Activated CD8-positive, alpha-beta memory T cell treated with anti-CD3 and anti-CD28 coated beads for 24 hours (primary cell): ENCODE results near the gene MRPL37.
"Not testable (repeated sequence)": the region's sequence is repeated elsewhere in the genome, so short reads cannot be mapped to it uniquely, and the experiment has no call there.

ENCODE experiments used
- DNase-seq: peaks from one replicate; pipeline ENCODE4 v3.0.0-alpha.2; 2020

The MRPL37 gene

DNA sequence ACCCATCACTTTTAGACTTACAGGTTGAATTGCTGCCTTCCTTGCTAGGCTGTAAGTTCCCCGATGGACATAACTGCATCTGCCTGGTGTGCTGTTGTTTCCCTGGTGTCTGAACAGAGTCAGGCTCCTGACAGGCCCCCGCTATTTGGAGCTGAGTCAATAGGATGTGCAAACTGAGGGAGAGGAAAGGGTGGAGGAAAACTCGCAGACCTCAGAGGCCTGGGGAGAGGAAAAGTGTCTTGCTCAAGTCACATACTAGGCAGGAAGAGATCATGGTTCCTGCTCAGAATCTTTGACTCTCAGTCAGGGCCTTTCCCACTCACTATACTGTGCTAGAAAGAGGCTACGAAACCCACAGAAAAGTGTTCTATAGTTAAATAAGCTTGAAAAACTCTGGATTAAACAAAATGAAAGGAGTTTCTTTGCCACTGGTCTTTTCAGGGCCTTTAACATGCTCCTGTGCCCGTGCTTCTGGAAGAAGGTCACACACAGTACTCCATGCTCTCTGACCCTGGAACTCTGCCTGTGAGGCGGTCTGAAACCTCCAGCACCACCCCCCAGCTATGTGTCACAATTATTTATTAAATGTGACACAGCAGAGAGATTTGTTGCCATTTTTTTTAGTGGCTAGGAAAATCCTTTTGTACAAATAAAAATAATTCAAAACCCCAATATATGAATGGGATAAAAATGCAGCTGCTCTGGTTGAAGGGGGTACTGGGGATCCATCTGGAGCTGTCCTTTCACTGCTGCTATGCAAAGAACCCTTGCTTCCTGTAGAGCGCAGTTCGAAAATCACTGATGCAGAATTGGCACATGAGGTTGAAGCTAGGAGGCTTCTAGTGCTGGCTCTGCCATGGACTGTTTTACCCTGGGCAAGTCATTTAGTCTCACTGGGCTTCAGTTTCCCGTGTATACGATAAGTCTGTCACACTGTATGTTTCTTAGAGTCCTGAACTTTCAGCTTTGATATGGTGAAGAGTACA, 27.1 kb upstream of the MRPL37 start:
- DNase-seq, result no peak

DNA sequence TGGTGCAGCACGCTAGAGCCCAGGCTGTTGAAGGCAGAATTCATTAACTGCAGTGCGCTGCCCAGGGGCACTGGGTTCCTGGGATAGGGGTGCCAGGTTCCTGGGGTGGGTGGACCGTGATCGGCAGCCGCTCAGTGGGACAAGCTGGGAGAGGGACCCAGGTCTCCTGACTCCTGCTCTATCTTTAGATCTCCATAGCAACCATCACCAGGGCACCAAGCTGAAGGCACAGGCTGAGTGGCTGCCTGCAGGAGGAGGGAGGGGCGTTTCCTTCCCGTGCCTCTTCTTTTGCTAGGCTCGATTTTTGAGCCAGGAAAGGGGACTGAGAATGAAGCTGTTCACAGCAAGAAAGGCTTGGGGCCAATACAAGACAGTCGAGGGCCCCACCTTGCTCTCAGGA, 26.3 kb upstream of the MRPL37 start:
- DNase-seq, result no peak

DNA sequence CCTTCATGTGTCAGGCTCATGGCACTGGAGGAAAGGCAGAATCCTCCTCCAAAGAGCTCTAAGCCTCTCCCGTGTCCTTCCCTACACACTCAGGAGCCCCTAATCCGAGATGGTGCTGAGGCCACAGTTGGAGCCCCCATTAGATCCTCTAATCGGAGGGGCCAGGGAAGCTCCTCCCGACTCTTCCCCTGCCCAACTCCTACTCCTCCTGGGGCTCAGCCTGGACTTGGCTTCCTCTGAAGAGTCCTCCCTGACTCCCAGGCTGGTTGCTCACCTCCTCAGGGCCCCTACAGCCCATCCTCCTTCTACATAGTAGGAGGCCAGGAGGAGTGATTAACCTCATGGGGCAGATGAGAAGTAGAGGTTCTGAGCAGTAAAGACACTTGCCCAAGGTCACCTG, 25.9 kb upstream of the MRPL37 start:
- DNase-seq, result no peak

DNA sequence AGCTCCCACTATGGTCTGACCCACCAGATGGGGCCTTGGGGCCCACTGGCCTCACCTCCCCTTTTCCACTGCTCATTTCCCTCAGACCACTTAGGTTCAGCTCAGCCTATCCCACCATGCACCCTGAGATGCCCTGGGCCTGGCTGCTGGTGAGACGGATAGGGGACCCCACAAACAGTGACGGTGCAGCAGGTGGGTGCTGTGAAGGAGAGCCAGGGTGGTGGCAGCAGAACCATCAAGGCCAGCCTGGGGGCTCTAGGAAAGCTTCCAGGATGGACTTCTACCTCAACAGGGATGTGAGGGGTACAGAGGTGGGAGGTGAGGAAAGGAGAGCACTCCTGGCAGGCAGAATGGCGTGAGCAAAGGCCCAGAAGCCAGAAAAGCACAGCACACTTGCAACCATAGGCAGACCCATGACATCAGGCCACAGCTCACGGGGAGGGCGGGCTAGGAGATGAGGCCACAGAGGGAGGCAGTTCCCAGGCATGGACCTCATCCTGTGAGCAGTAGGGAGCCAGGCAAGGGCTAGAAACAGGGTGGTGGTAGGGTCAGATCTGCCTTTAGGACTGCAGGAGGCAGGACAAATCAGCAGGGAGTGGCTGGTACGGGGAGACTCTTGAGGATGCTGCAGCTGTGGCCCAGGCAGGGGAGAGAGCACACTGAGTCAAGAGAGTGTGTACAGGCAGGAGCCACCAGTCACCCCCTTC, 23.2 kb upstream of the MRPL37 start:
- no peak for DNase-seq

DNA sequence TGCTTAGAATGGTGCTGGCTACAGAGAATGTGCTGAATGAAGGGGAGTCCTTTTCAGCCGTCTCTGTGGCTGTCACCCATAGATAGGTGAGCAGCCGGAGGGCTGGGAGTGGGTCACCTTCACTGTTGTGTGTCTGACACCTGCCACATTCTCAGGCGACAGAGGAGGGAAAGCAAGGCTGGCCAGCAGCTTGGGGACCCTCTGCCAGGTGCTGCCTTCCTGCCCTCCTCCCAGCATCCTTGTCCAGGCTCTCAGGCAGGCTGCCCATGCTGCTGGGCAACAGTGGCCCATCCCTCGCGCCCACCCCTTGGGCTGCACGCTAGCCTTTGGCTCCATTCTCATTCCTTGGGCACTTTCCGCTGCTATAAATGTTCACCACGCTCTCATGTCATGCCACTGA, 22.2 kb upstream of the MRPL37 start:
- DNase-seq, result no peak

DNA sequence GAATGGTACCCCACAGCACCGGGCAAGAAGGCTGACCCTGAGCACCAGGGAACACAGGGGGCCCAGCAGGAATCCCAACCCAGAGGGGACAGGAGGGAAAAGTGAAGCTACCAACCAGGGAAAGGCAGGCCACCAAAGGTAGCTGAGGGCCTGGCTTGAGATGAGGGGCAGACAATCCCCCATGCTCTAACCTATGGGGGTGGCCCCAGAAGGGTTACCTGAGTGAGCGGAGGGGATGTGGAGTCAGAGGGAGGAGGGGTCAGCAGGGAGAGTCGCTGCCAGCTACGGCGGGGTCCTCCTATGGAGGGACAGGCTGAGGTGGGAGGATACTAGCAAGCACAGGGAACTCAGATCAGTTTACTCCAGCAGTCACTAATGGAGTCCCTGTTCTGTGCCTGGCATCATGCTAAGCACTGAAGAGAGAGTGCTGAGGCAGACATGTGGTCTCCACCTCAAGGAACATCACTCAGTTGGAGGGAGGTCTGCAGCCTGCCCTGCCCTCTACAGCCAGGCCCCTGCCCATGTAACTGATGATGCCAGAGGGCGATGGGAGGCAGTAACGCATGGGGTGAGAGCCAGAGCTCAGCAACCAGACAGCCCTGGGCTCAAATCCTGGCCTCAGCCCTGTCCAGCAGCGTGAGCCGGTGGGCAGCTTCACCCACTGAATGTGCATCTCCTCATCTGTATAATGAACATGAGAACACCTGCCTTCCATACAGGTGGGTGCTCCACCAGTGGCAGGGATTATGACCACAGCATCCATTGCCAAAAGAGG, 21.5 kb upstream of the MRPL37 start:
- no peak for DNase-seq

DNA sequence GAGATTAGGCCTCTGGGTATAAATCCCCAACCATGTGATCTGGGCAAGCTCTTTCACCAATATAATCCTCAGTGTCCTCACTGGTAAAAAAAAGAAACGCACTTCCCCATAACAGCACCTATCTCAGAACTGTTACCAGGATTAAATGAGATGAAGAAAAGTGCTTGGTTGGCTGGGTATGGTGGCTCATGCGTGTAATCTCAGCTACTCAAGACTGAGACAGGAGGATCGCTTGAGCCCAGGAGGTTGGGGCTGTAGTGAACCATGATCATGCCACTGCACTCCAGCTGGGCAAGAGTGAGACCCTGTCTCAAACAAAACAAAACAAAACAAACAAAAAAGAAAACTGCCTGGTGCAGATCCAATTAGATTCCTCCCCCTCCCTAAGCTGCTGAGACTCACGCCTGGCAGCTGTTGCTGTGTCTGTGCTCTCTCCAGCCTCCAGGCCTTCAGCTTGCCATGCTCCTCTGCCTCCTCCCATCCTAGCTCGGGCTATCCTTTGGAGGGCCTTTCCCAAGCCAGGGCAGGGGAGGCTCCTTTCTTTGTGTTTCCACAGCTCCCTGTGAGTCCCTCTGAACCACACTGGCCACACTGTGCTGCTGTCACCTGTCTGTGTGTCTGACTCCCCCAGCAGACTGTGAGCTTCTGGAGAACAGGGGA, 19.1 kb upstream of the MRPL37 start:
- no peak for DNase-seq

DNA sequence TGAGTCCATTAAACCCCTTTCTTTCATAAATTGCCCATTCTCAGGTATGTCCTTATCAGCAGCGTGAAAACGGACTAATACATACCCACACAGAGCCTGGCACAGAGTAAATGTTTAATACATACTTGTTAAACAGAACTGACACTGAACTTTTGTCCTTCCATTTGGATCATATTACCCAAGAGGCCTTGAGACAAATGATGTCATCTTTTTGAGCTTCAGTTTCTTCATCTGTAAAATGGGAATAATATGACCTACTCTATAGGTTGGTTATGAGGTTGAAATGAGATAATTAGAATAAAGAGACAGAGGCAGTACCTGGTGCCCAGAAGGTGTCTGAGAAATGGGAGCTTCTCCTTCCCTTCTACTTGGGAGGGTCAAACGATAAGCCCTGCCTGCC, 13.9 kb upstream of the MRPL37 start:
- no peak for DNase-seq

DNA sequence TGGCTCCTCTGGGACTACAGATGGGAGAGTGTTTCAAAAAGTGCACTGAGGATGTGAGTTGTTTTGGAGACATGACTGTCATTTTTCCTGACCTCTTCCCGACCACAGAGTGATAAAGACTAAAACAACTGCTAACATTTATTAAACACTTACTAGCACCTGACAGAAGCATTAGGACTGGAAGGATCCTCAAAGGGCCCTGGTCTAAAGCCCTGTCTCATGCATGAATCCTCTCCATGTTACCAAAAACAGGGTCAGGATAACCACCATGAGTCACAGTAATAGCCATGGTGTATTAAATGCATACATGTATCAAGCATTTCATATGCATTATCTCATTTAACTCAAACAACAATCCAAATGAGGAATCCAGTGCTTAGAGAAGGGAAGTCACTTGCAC, 11.7 kb upstream of the MRPL37 start:
- no peak for DNase-seq

DNA sequence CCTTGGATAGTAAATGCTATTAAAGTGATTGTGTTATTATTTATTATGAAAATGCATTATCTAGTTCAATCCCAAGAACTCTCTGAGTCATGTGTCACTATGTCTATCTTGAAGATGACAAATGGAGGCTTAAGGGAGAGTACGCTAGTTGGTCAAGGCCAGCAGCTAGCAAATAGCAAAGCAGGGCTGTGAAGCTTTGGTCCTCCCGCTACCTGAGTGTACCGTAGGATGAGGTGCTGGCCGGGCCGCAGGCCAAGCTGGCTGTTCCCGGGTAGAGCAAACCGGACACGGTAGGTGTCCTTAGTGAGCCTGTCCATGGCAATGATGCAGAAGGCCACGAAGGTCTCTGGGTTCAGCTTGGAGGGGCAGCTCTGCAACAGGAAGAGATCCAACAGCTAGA, 9.4 kb upstream of the MRPL37 start:
- no peak for DNase-seq

DNA sequence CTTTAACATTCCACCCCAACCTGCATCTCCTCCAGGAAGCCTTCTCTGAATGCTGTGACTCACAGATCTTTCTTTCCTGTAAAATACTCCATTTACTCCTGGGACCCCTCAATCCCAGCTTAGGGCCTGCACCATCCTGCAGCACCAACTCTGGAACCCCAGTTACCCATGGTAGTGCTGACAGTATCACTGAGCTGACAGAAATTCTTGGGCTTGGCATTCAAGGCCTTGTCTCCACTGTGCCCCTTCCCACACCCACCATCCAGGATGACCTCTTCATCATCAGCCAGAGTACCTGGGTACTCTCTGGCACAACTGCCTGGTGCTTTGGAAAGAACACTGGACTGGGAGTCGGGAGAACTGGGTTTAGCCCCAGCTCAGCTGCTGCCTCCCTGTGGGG, 8.4 kb upstream of the MRPL37 start:
- no peak for DNase-seq

DNA sequence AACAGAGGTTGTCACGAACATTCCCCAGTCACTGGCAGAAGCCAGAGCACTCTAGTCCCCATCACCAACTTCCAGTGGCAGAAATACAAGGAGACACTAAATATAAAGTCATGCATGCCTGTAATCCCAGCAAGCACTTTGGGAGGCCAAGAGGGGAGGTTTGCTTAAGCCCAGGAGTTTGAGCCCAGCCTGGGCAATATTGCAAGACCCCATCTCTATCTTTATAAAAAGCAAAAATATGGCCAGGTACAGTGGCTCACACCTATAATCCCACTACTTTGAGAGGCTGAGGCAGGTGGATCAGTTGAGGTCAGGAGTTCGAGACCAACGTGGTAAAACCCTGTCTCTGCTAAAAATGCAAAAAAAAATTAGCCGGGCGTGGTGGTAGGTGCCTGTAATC, 6.5 kb upstream of the MRPL37 start:
- DNase-seq, result no peak

DNA sequence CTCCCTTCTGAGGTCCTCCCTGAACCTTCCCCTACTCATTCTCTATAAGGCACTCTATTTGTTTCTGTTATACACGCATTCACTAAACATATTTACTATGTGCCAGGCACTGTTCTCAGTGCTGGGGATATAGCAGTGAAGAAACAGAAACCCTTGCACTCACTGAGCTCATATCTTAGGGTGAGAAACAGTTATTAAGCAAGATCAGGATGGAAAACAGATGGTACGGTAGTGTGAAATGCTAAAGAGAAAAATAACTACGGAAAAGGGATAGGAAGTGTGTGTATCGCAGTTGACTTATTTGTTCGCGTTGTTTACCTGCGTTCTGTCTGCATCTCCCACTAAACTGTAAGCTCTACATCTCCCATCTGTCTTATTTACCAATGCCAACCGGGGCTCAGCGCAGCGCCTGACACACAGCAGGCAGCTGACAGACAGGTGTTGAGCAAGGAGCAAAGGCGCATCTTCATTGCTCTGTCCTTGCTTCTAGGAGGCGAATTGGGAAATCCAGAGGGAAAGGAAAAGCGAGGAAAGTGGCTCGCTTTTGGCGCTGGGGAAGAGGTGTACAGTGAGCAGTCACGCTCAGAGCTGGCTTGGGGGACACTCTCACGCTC, 709 bp upstream of the MRPL37 start:
- DNase-seq, result no peak

DNA sequence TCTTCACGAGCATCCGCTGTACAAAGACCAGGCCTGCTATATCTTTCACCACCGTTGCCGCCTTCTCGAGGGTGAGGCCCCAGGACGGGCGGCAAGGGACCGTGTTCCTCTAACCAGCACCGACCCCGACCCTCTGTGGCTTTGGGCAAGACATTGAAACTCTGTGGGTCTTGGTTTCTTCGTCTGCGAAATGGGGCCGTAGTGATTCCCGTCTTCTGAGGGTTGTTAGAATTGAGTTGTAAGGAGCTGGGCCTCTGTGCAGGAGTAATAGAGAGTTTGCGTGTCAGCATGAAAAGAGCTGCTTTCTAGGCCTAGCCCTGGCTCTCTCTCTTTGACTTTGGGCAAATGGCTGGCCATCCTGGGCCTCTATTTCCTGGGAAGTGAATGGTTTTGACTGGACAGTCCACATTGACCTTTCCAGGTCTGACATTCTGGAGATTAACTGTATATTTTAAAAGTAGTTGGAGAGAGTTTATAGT, 591 bp downstream of the MRPL37 start:
- DNase-seq, result no peak

DNA sequence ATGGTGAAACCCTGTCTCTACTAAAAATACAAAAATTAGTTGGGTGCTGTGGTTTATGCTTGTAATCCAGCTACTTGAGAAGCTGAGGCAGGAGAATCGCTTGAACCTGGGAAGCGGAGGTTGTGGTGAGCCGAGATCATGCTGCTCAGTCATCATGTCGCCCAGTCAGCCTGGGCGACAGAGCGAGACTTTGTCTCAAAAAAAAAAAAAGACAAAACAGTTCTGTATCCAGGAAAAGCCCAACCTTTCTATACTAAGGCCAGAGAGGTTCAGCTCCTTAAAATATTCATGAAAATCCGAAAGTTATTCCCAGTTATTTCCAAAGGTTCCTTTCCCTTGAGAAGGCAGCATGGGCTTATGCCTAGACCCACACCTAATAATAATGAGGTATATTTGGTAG, 4.2 kb downstream of the MRPL37 start:
- no peak for DNase-seq

DNA sequence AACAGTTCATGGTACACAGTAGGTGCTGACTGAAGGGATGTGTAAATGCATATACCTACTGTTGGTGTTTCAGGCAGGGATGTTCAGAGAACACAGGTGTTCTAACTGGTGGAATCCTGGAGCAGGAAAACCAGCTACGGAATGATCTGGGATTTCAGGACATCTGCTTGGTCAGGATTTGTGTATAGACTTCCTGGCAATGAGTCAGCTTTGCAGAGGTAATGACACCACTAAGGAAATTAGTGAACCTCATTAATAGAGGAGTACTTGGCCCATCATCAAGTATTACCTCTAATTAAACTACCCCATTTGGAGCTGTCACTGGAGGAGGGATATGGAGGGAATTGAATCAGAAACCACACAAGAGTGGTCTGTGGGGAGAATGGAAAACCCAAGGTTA, 7.3 kb downstream of the MRPL37 start:
- no peak for DNase-seq

DNA sequence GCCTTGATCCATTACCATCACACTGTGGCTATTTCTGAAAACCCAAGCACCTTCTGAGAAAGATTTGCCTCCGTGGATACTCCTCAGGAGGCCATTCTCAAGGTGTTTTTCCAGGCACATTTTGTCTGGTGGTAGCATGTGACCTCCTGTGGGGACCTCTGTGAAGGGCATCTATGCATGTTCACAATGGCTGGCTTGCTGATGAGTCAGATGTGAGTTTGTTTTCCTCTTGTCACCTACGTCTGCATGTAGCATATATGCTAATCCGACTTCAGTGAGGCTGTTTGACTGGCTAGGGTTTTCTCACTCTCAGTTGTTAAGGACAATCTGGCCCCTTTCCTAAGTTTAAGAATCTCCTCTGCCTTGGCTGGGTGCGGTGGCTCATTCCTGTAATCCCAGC, 7.9 kb downstream of the MRPL37 start:
- DNase-seq, result not testable (repeated sequence)

DNA sequence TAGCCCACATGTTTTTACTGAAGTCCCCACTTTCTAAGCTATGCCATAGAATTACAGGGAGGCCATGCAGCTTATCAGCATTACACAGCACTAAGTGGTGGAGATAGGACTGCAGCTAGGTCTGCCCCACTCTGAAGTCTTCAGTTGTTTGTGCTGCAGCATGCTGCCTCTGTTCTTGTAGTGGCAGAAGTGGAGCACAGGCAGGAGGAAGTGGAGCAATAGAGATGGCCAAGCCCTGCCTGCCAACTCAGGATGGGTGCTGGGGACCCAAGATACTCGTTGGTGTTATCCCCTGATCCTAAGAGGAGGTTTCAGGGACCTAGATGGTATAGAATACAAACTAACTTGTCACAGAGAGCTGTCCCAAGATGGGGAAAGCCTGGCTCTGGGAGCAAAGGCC, 12.9 kb downstream of the MRPL37 start:
- no peak for DNase-seq

DNA sequence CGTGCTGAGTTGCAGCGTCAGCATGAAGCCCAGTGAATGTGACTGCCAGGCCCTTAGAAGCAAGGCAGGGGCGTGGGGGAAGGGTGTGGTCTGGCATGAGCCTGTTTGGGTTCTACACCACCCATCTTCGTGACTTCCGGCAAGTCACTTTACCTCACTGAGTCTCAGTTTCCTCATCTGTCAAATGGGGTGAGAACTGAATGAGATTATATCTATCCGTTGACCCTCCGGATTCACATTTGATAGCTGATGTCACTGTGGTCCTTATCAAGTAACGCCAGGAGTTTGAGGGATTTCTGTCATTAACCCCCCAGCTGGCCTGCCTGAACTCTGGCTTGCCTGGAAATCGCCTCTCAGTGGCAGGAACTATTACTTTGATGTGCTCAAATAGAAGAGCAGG, 15.6 kb downstream of the MRPL37 start:
- no peak for DNase-seq

DNA sequence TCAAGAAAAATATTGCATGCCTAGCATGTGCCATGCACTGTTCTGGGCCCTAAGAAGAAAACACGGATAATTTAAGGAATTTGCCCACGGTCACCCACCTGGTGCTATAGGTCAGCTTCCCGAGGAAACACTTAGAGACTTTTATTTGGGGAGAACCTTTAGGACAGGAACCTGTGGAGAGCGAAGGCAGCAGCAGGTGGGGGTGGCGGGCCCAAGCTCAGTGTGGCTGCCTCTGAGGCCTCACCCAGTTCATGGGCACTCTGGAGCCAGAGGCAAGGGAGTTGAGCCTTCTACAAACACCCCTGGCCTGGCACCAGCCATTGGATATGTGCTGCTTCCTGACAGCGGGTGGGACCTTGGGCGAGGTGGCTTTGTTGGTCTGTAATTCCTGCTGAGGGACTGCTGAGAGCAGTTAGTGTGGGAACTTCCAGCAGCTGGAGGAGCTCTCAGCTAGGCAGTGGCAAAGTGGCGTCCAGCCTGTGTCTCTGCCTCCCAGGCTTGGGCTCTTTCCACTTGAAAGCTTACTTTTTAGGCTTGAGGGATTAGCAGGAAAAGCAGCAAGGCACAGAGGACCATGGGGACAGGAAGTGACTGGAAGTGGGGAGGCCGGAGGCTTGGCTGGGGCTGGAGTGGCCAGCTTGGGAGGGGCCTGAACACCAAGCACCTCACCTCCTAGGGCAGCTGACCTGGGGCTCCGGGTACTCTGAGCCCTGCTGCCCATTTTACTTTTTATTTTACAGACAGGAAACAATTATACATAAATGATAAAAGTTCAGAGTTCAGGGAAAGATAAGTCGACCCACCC, 19.1 kb downstream of the MRPL37 start:
- DNase-seq, result no peak

DNA sequence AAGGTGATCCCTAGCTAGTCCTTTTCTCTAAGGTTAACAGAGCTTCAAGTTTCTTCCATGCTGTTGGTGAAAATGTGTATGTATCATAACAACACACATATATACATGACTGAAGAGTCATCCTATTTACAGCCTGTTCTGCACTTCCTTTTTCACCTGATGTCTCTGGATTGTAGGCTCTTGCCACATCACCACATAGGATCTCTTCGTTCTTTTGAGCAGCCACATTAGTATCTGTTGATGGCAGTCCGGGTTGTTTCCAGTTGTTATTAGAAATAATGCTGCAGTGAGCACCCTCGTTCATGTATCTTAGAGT, 19.7 kb downstream of the MRPL37 start:
- no peak for DNase-seq
